Right lobe of liver (tissue), 4 donors: ENCODE results near the gene CCDC38.

Source experiments
- CTCF ChIP-seq, 4 donors: fragments of 200-600 bp in 3 of 4; fragments of 450-650 bp in 1 of 4; IDR thresholded peaks; one replicate each; pipeline versions ENCODE4 v1.5.1 to v1.8.0; 2016 to 2022; ENCODE audit warnings: antibody characterized with exemption in 4 of 4, mild to moderate bottlenecking in 2 of 4
- POLR2A ChIP-seq: fragments of 450-650 bp; IDR thresholded peaks from one replicate; pipeline ENCODE4 v1.6.1; 2017; ENCODE audit warnings: antibody characterized with exemption, mild to moderate bottlenecking
- donor health status: DM: no; HTN: no; CAD: no.
- donor health status: DM: no; HTN: no; CAD: no.
- donor health status: DM: no; HTN: yes; CAD: no.

GRCh38 chr12:95978774-95979173 is 36.4 kb upstream of the CCDC38 start:
- no peak for TF ChIP-seq CTCF (IDR thresholded peaks at IDR 0.05)
- TF ChIP-seq POLR2A = no peak
